NCI-H82 treated with DMSO at 0.1 percent for 48 hours (cell line): ENCODE measurements around the gene RETREG3.
"Not testable (repeated sequence)": the region's sequence is repeated elsewhere in the genome, so short reads cannot be mapped to it uniquely, and the experiment has no call there.

ENCODE experiments used
- DNase-seq: peaks from one replicate; lab custom pipeline; 2025; ENCODE audit not compliant: unreplicated experiment; lab: John Stamatoyannopoulos, UW

The RETREG3 gene

GRCh38 chr17:42612013-42612412, 2.8 kb upstream of the RETREG3 start:
- DNase-seq = no peak

- DNase-seq = not testable (repeated sequence)
Observed at GRCh38 chr17:42609814-42610801, 934 bp upstream of the RETREG3 start.

GRCh38 chr17:42608305-42609181, 631 bp downstream of the RETREG3 start:
- no peak for DNase-seq

- no peak for DNase-seq
Observed at GRCh38 chr17:42607769-42608168, 1.4 kb downstream of the RETREG3 start.

- no peak for DNase-seq
Observed at GRCh38 chr17:42603318-42603717, 5.9 kb downstream of the RETREG3 start.

- DNase-seq = no peak
Observed at GRCh38 chr17:42598905-42599304, 10.3 kb downstream of the RETREG3 start.

GRCh38 chr17:42596386-42596785, 12.8 kb downstream of the RETREG3 start:
- no peak for DNase-seq

DNA sequence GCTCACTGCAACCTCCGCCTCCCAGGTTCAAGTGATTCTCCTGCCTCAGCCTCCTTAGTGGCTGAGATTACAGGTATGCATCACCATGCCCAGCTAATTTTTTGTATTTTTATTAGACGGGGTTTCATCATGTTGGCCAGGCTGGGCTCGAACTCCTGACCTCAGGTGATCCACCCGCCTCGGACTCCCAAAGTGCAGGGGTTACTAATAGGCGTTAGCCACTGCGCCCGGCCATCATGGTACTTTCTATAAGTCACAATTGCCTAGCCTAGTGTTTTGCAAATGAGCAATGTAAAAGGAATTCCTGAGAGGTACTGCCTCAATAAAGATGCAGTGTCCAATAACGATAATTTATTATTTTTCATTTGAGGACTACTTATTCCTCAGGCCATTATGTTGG, 17.8 kb downstream of the RETREG3 start:
- DNase-seq = no peak

GRCh38 chr17:42590886-42591285, 18.3 kb downstream of the RETREG3 start:
- DNase-seq = no peak

DNA sequence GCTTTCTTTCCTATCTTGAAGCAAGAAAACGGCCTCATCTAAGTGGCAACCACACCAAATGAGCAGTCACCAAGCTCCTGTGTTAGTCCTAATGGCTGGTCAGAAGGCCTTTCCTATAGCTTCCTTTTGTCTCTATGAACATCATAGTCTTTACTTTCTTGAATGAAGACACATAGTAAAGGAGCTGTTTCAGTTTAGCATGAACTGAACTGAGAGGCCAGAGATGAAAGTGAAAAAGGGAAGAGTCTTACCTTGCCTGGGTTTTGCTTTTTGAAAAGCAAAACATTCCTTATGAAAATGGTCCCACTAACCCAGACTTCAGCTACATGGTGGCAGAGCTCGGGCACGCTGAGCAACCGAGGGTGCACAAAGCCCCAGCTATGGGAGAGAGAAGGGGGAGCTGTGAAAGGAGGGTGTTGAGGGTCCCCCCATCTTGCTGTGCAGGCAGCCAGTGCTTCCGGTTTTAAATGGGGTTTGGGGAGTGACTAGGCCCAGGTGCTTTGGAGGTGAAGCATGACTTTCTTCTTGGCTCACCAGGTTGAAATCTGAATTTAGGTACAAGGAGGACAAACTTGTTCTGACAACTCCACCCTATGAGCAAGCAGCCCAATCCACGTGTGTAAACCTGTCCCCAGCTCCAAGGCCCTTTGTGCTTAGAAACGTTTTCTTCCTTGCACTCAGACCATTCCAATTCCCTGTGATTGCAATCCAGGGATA, 22.5 kb downstream of the RETREG3 start:
- DNase-seq = no peak

GRCh38 chr17:42585353-42585752, 23.8 kb downstream of the RETREG3 start:
- no peak for DNase-seq

GRCh38 chr17:42584880-42585279, 24.3 kb downstream of the RETREG3 start:
- DNase-seq = no peak

- no peak for DNase-seq
Observed at GRCh38 chr17:42581744-42582270, 27.4 kb downstream of the RETREG3 start.

GRCh38 chr17:42579794-42580551, 29.2 kb downstream of the RETREG3 start:
- DNase-seq = no peak

- DNase-seq = peak; percentile 76
Observed at GRCh38 chr17:42578282-42578869, 30.8 kb downstream of the RETREG3 start.

- DNase-seq = peak; percentile 83
Observed at GRCh38 chr17:42577532-42578281, 31.5 kb downstream of the RETREG3 start, which contains the start of gene PSMC3IP. Gene PSMC3IP, minus strand, starts transcription at chr17:42577729. Its CDS starts 43 bp downstream, at chr17:42577686.

DNA sequence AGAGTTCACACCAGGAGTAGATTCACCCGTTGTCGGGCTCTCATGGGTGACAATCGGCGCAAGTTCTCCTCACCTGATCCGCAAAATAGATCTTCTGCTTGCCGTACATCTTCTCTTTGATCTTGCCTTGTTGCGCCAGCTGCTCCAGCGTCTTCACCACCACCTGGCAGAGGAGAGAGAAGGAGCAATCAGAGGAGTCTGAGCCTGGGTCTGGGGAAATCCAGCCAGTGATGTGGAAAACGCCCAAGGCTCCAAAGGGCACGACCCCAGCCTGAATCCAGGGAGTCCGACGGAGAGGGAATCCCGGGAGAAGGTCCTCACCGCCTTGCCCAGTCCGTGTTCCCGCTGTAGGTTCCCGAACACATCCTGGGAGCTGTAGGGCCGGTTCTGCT, 32.0 kb downstream of the RETREG3 start:
- DNase-seq = no peak

GRCh38 chr17:42574463-42574862, 34.7 kb downstream of the RETREG3 start:
- DNase-seq = no peak

DNA sequence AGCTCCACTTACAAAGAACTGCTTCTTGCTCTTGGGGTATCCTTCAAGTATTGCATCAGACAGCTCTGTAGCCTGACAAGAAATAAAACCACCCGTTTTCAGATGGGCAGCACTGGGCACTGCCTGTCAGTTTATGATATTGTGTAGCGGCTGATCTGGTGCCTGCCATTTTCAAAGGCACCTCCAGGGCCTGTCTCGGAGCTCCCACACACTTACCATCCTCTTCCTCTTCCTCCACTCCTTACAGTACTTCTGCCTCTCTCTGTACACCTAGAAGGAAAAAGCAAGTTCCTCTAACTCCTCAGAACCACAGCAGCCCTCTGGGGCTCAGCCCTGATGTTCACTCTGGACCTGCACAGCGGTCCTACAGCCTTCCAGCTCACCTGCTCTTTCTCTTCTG, 36.1 kb downstream of the RETREG3 start:
- no peak for DNase-seq
